Tibial artery (tissue), 4 donors: ENCODE results near the gene SEZ6.

Experiments
- DNase-seq, 2 donors: peaks; one replicate each; pipeline ENCODE4 v3.0.0-alpha.2; 2019
- H3K27ac ChIP-seq, 2 donors: fragments of 200-600 bp; sonication (generic) in 1 of 2; 1 replicate in 1 of 2; 2 replicates in 1 of 2; pipeline ENCODE4 v1.5.1; 2018 to 2019; ENCODE audit warnings: mild to moderate bottlenecking in 1 of 2
- H3K27me3 ChIP-seq, 2 donors: fragments of 200-600 bp; sonication (generic) in 1 of 2; one replicate each; pipeline versions ENCODE4 v1.5.1 to v1.6.0; 2016 to 2019
- H3K36me3 ChIP-seq, 3 donors: fragments of 200-600 bp; sonication (generic) in 2 of 3; one replicate each; pipeline ENCODE4 v1.5.1; 2016 to 2019; ENCODE audit warnings: mild to moderate bottlenecking in 2 of 3
- H3K4me1 ChIP-seq, 4 donors: fragments of 200-600 bp; sonication (generic) in 2 of 4; 1 replicate in 3 of 4; 2 replicates in 1 of 4; pipeline ENCODE4 v1.5.1; 2016 to 2019
- H3K4me3 ChIP-seq, 2 donors: fragments of 200-600 bp; sonication (generic) in 1 of 2; 1 replicate in 1 of 2; 2 replicates in 1 of 2; pipeline ENCODE4 v1.5.1; 2018 to 2019; ENCODE audit warnings: mild to moderate bottlenecking in 2 of 2
- H3K9me3 ChIP-seq, 3 donors: fragments of 200-600 bp; sonication (generic) in 1 of 3; one replicate each; pipeline ENCODE4 v1.5.1; 2016 to 2019
- intact Hi-C: fragments of 100-400 bp; cut with DNase I; formaldehyde crosslinking; loops from one replicate; pipeline ENCODE4 v1.15.0; 2023; ENCODE audit warnings: low total_unique reads
- TF ChIP-seq, protein P1 (sequence below), 2 experiments: fragments of 200-600 bp in 1 of 2; fragments of 450-650 bp in 1 of 2; IDR thresholded peaks; one replicate each; pipeline ENCODE4 v1.5.1; 2017 to 2019; ENCODE audit warnings: antibody characterized with exemption in 2 of 2, mild to moderate bottlenecking in 1 of 2, moderate library complexity in 1 of 2

The SEZ6 gene

GRCh38 chr17:28973425-28973824 is 32.4 kb downstream of the SEZ6 start:
- no peak overlapping the region for H3K4me3 ChIP-seq
- no peaks in the 10 kb centered on the region for H3K36me3 ChIP-seq
- no peaks in the 10 kb centered on the region for H3K9me3 ChIP-seq
- DNase-seq = no peak
- intact Hi-C loops = no loop called here
- H3K27me3 ChIP-seq = peaks cover 0 to 19% of the 10 kb centered on the region in 2 donors
- H3K27ac ChIP-seq = no peak overlapping the region
- no peaks in the 10 kb centered on the region for H3K4me1 ChIP-seq
- TF ChIP-seq, protein P1, sequence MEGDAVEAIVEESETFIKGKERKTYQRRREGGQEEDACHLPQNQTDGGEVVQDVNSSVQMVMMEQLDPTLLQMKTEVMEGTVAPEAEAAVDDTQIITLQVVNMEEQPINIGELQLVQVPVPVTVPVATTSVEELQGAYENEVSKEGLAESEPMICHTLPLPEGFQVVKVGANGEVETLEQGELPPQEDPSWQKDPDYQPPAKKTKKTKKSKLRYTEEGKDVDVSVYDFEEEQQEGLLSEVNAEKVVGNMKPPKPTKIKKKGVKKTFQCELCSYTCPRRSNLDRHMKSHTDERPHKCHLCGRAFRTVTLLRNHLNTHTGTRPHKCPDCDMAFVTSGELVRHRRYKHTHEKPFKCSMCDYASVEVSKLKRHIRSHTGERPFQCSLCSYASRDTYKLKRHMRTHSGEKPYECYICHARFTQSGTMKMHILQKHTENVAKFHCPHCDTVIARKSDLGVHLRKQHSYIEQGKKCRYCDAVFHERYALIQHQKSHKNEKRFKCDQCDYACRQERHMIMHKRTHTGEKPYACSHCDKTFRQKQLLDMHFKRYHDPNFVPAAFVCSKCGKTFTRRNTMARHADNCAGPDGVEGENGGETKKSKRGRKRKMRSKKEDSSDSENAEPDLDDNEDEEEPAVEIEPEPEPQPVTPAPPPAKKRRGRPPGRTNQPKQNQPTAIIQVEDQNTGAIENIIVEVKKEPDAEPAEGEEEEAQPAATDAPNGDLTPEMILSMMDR (IDR thresholded peaks at IDR 0.05) = no peak

- DNase-seq = no peak
- intact Hi-C loops = no loop called here
- TF ChIP-seq, protein P1 (IDR thresholded peaks at IDR 0.05) = no peak
- no peaks in the 10 kb centered on the region for H3K36me3 ChIP-seq
- H3K27ac ChIP-seq = no peak overlapping the region
- H3K27me3 ChIP-seq = peaks cover 0 to 18% of the 10 kb centered on the region in 2 donors
- no peaks in the 10 kb centered on the region for H3K4me1 ChIP-seq
- no peak overlapping the region for H3K4me3 ChIP-seq
- no peaks in the 10 kb centered on the region for H3K9me3 ChIP-seq
These were observed 33.4 kb downstream of the SEZ6 start for GRCh38 chr17:28972437-28972836.

DNA sequence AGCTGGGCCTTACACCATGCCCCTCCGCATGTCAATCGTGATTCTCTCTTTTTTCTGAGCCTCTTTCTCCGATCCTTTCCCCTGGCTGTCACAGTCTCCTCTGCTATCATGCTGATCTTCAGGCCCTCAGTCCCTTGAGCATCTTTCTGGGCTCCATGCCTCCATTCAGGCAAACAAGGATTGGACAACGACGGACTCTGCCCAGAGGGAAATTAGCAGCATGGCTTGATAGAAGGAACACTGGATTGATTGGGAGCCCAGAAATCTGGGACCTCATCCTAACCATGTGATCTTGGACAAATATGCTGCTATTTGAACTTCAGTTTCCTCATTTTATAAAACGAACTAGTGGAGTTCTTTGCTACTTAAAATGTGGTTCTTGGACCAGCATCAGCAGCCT is 35.0 kb downstream of the SEZ6 start:
- Histone ChIP-seq H3K4me1 (no peaks in the 10 kb centered on the region), H3K27ac (no peak overlapping the region), H3K36me3 (no peaks in the 10 kb centered on the region), H3K4me3 (no peak overlapping the region), H3K9me3 (no peaks in the 10 kb centered on the region), H3K27me3 (peaks cover 0 to 27% of the 10 kb centered on the region in 2 donors)
- intact Hi-C loops = no loop called here
- DNase-seq = peak in 1 of 2 donors; percentile 47
- TF ChIP-seq, protein P1 (IDR thresholded peaks at IDR 0.05) = no peak

DNA sequence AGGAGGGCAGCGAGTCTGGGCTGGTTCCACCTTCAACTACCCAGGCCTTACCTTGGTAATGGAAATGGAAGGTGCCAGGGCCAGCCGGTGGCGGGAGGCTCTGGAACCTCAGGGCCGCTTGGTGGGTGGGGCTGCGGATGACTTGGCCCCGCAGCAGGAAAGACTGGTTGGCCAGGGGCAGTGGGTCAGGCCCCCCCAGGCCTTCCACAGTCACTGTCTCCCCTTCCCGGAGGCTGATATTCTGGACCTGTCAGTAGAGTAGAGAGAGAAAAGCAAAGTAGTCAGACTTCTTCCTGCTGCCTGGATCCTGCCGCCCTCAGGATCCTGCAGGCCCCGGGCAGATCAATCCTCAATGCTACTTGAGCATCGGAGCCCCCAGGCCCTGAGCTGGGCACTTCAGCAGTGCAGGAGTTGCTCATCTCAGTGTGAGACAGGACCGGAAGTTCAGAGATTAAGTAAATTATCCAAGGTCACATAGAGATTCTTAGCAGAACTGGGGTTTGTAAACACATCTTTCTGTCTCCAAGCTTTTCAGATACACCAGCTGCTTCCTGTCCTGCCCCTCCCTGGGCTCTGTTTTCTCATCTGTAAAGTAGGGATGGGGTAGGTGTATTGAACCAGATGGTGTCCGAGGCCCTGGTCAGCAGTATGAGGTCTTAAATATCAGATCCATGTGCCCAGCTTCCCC is 36.0 kb downstream of the SEZ6 start:
- Histone ChIP-seq H3K9me3 (no peaks in the 10 kb centered on the region), H3K27ac (no peak overlapping the region), H3K36me3 (no peaks in the 10 kb centered on the region), H3K4me3 (no peak overlapping the region), H3K4me1 (no peaks in the 10 kb centered on the region), H3K27me3 (peaks cover 0 to 29% of the 10 kb centered on the region in 2 donors)
- TF ChIP-seq, protein P1 (IDR thresholded peaks at IDR 0.05) = no peak
- intact Hi-C loops = no loop called here
- DNase-seq = no peak

- Histone ChIP-seq H3K36me3 (no peaks in the 10 kb centered on the region), H3K27me3 (peaks cover 0 to 34% of the 10 kb centered on the region in 2 donors), H3K27ac (no peak overlapping the region), H3K4me3 (no peak overlapping the region), H3K9me3 (no peaks in the 10 kb centered on the region), H3K4me1 (no peaks in the 10 kb centered on the region)
- TF ChIP-seq, protein P1 (IDR thresholded peaks at IDR 0.05) = no peak
- DNase-seq = no peak
- intact Hi-C loops = no loop called here
These were observed 36.9 kb downstream of the SEZ6 start for GRCh38 chr17:28968914-28969295.
